SIG-M5 (cell line): ENCODE measurements around the gene GOLGA6L4.
"Not testable (repeated sequence)": the region's sequence is repeated elsewhere in the genome, so short reads cannot be mapped to it uniquely, and the experiment has no call there.

Source experiments
- DNase-seq: peaks from one replicate; lab custom pipeline; 2025; lab: John Stamatoyannopoulos, UW

Gene GOLGA6L4

GRCh38 chr15:84235573-84235972, at the start of gene GOLGA6L4:
GOLGA6L4 (plus strand) TSS chr15:84235773; CDS start chr15:84235835, 62 bp downstream.
- not testable (repeated sequence) for DNase-seq

- not testable (repeated sequence) for DNase-seq
These were observed 42.6 kb upstream of the GOLGA6L4 start for GRCh38 chr15:84192982-84193381.

GRCh38 chr15:84195603-84196002, 40.0 kb upstream of the GOLGA6L4 start:
- not testable (repeated sequence) for DNase-seq

- not testable (repeated sequence) for DNase-seq
These were observed 38.9 kb upstream of the GOLGA6L4 start for GRCh38 chr15:84196530-84197188.

- DNase-seq: not testable (repeated sequence)
These were observed 35.7 kb upstream of the GOLGA6L4 start for GRCh38 chr15:84199865-84200264.

- not testable (repeated sequence) for DNase-seq
These were observed 10.9 kb downstream of the GOLGA6L4 start for GRCh38 chr15:84246441-84246840.
